GM21529 (cell line): Measurements from ENCODE around the gene PBOV1.

ENCODE experiments used
- ATAC-seq: cut with Tn5 transposase; IDR thresholded peaks from one replicate; pipeline ENCODE4 v1.9.1; 2021; ENCODE audit not compliant: unreplicated experiment

PBOV1 gene

DNA sequence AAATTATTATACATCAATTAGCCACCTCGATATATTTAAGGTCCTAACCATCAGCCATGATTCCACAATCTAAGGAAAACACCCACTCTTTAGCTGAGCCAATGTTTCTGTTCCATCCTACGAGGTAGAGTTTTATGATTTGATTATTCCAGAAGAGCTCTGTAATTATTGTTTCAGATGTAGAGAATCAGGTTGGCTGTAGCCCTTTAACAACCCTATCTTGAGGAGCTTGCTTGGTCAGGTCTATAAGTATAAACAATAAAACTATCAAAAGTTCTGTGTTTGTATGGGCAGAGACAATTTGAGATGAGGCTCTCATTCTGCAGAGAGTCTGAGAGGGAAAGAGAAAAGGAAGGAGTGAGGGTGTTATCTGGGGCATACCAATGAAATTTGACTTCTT, at the start of gene PBOV1:
Gene PBOV1, minus strand, starts transcription at position 43 of the 400 bp plus-strand sequence. CDS start 96 bp downstream, outside the sequence.
- no peak for ATAC-seq

GRCh38 chr6:138266095-138266494, 47.8 kb upstream of the PBOV1 start:
- ATAC-seq: no peak

- no peak for ATAC-seq
Observed at GRCh38 chr6:138264372-138264880, 46.1 kb upstream of the PBOV1 start.

DNA sequence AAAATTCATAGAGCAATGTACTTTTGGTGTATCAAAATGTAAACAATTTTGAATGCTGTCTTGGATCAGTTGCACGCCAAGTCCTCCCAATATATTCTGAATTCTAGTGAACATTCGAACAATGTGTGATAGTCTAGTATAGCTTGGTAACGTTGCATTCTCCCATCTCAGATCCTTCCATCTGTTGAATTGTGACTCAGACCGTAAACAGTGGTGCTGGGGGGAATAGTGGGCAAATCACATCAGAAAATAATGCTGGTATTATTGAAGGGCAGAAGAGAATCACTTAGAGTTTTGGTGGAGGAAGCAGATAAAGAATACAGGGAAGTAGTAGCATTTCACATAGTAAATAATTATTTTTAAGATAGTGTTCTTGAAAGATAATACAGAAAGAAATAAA, 45.7 kb upstream of the PBOV1 start:
- no peak for ATAC-seq

DNA sequence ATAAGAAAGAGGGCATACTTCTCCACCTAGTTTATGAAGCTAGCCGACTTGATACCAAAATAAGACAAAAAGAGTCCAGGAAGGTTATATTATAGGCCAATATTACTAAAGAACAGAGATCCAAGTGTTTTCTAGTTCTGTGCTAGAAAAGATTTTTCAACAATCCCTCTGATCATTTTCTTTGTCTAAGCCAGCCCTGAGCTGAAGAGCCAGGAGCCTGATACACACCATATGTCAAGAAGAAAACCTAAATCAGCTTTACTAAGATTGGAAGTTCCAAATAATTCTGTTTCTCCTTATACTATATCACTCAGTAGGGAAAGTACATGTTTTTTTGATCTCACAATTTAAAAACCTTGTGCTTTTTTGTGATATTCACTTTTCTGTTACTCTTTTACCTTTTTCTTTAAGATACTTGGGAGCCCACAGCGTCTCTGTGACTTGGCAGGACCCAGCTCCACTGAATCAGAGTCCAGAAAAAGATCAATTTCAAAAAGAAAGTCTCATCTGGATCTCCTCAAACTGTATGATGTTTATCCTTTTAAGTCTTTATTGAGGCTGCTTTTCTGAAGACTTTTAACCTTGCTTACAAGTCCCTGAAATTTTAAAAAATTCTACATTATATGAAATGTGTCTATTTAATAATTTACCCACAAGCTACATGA, 43.0 kb upstream of the PBOV1 start:
- no peak for ATAC-seq

- no peak for ATAC-seq
Observed at GRCh38 chr6:138258991-138259390, 40.7 kb upstream of the PBOV1 start.

DNA sequence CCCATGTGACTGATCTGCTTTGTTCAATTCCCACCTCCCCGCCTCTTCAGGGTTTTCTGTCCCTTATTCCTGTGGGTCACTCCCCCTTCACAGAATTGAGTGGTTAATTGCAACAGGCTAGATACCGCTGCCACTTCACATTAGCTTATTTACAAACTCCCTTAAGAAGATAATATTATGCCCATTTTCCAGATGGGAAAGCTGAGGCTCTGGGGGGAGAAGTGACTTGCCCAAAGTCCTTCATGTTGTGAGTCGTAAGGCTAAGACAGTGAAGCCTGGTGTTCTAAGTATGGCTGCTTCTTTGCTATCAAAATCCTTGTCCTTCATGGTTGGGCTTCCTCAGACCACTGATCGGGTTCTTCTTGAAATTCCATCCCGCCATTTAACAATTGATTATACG, 39.9 kb upstream of the PBOV1 start:
- no peak for ATAC-seq

GRCh38 chr6:138257638-138258040, 39.3 kb upstream of the PBOV1 start:
- ATAC-seq: no peak

GRCh38 chr6:138255443-138255842, 37.2 kb upstream of the PBOV1 start:
- ATAC-seq: no peak

DNA sequence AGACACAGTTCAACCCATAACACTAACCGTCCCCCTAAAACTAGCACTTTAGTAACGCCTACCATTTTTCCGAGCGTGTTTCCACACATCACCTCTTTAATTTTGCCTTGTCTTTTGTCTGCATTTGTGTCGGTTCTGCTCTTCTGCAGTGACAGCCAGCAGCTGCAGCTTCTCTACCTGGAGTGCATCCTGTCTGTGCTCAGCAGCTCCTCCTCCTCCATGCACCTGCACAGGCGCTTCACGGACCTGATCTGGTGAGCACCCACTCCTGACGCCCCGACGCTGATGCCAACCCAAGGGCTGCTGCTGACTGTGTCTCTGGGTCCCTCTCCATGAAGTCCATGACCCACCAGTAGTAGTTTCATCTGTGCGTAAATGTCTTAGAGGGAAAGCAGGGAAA, 35.4 kb upstream of the PBOV1 start:
- ATAC-seq: no peak

DNA sequence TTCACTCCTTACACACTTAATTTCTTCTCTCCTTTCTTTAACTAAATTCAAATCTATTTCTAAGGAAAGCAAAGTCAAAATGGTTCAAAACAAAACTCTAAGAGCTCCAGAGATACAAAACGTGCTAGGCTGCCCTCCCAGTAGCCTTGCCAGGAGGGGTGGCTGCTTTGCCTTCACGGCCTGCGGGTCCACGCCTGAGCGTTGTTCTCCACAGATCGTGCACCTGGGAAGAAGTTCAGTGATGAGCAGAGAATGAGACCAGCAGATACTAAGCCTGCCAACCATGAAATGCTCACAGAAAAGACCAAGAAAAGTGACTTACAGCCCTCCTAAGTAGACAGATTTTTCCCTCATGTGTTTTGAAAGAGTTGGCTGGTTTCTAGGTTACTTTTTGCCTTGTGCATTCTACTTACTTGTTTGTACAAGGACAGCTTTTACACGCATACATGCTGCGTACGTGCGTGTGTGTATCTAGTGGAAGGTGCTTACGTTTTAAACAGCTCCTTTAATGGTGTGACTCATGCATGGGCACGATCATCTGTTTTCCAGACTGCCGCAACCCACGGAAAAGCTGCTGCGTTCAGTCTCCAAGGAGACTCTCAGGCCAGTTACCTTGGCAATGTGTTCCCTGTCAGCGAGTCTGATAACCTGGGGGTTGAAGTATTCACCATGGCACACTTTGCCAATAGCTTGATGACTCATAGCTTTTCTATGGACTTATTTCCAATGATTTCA, 32.4 kb upstream of the PBOV1 start:
- no peak for ATAC-seq

DNA sequence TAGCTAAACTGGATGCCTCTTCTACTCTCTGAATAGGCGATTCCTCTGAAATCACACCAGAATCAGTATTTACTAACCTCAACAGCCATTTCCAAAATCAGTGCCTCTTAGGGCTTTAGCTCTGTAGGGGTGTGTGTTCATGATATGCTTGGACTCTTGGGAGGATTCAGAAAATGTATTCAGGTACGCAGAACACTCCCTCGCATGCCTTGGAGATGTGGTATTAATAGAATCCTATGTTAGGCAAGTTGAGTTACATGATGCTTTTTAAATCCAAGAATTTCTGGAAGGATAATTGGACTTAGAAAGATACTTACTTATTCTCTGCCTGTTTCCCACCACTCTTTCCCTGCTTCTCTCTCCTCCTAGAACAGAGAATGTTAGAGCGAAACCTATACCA, 31.8 kb upstream of the PBOV1 start:
- ATAC-seq: no peak

GRCh38 chr6:138248878-138249277, 30.6 kb upstream of the PBOV1 start:
- no peak for ATAC-seq

- no peak for ATAC-seq
Observed at GRCh38 chr6:138248011-138248410, 29.7 kb upstream of the PBOV1 start.

- no peak for ATAC-seq
Observed at GRCh38 chr6:138246650-138247440, 28.6 kb upstream of the PBOV1 start.

DNA sequence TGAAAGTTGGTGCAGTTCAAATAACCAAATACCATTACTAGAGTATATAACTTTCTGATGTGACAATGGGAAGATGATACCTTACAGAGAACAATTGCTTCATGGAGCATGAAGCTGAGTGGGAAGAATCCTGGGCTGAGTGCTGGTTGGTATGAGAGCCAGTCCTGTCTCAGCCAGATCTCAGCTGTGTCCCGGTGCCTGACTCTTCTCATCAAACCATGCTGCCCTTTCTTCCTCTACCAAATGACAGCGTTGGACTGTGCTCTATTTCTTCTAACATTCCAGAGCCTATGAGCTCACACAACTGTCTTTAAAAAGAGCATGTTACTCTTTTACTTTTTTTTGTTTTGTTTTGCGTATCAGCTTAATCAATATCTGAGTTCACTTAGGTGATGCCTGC, 27.5 kb upstream of the PBOV1 start:
- no peak for ATAC-seq

GRCh38 chr6:138242987-138243592, 24.8 kb upstream of the PBOV1 start:
- no peak for ATAC-seq

DNA sequence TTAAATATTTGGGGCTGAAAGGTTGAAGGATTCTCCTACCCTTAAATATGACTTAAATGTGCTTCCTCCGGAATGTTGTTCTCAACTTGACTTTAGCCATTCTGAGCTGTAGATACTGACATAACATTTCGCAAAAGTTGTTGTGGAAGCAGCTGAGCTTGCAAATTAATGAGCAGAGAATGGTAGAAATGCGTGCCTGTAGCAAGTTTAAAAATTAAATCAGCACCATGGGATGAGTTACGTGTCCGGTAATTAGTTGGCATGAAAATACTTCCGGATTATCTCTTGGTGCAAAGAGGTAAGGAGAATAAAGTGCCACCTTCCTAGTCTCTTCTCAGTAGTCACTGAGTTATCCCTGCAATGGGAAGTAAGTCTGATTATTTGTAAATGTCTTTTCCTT, 23.6 kb upstream of the PBOV1 start:
- no peak for ATAC-seq

- ATAC-seq: no peak
Observed at GRCh38 chr6:138241381-138241780, 23.1 kb upstream of the PBOV1 start.

DNA sequence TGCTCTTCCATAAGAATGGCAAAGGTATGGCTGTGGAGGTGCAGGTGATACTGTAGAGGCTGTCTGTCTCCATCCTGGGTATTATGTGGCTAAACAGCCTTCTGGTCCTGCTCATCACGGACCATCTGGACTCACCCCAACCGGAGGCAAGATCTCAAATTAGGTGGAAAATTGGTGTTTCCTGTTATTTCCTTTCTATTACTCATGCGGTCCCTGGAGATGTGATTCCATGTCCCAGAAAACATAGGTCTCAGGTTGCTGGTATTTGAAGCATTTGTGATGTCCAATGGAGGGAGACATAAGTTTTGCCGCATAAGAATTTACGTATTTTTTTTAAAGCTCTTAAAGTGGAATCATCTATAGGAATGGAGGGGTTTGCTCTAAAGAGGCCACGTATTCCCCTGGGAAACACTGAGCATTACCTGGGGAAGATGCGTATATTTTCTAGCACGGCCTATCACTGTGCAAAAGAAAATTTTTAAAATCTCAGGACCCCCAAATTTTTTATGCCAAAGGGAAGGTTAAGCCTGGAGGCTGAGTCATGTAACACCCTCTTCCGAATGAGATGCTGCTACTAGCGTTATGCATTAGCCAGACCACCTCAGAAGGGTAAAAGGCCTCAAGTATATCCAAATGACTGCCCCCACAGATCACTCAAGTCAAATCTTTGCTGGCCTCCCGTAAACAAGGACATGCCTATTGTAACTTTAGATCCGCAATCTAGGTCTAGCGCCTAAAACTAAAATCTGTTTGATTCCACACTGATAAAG, 22.4 kb upstream of the PBOV1 start:
- no peak for ATAC-seq

GRCh38 chr6:138239774-138240173, 21.5 kb upstream of the PBOV1 start:
- no peak for ATAC-seq
